Calu3 (cell line): ENCODE data around the gene C10orf90. TPM values are rescaled to one million over a fixed set of nuclear protein-coding genes. Genes with fewer than 3 reads are reported as not detected.

ENCODE experiments used
- BruUV-seq: library from RNA; stranded (reverse); fragments of 400-500 nt; replicated peaks from 2 replicates; lab custom pipeline; 2021; lab: Mats Ljungman, UMichigan
- CTCF ChIA-PET: fragments of 300-600 bp; sonication (Branson Sonifier 250); formaldehyde crosslinking; loops from one replicate; lab custom pipeline; 2022; ENCODE audit warnings: antibody characterized with exemption; lab: Charles Lee
- DNase-seq: peaks from one replicate; pipeline ENCODE4 v3.0.0; 2022
- H3K27ac Mint-ChIP-seq: one replicate; pipeline ENCODE4 v1.8.0; 2022; ENCODE audit warnings: mixed read lengths; ENCODE audit not compliant: unreplicated experiment
- H3K27me3 Mint-ChIP-seq: one replicate; pipeline ENCODE4 v1.8.0; 2022; ENCODE audit warnings: mixed read lengths; ENCODE audit not compliant: unreplicated experiment
- H3K36me3 Mint-ChIP-seq: one replicate; pipeline ENCODE4 v1.8.0; 2022; ENCODE audit warnings: mild to moderate bottlenecking, moderate library complexity, mixed read lengths; ENCODE audit not compliant: insufficient read depth, unreplicated experiment
- H3K4me1 Mint-ChIP-seq: one replicate; pipeline ENCODE4 v1.8.0; 2022; ENCODE audit warnings: mild to moderate bottlenecking, low read depth, mixed read lengths; ENCODE audit not compliant: unreplicated experiment
- H3K4me3 Mint-ChIP-seq: one replicate; pipeline ENCODE4 v1.8.0; 2022; ENCODE audit warnings: mild to moderate bottlenecking, low read depth, moderate library complexity, mixed read lengths; ENCODE audit not compliant: unreplicated experiment
- H3K9me3 Mint-ChIP-seq: one replicate; pipeline ENCODE4 v1.8.0; 2022; ENCODE audit warnings: low read depth, mixed read lengths; ENCODE audit not compliant: unreplicated experiment
- intact Hi-C: fragments of 100-400 bp; cut with micrococcal nuclease; formaldehyde crosslinking; loops from one replicate; pipeline ENCODE4 v1.10.0; 2022; ENCODE audit not compliant: unreplicated experiment
- total RNA-seq: library from RNA; stranded (reverse); gene quantifications from 2 replicates; pipeline ENCODE4 v1.2.3, GENCODE V29; 2022
- TF ChIP-seq, protein P1 (sequence below): fragments of 200-600 bp; IDR thresholded peaks from one replicate; pipeline ENCODE4 v1.8.0; 2022; ENCODE audit warnings: antibody characterized with exemption; ENCODE audit not compliant: unreplicated experiment

The C10orf90 gene
- total RNA-seq, 1 experiment from 2014 or later: not detected

DNA sequence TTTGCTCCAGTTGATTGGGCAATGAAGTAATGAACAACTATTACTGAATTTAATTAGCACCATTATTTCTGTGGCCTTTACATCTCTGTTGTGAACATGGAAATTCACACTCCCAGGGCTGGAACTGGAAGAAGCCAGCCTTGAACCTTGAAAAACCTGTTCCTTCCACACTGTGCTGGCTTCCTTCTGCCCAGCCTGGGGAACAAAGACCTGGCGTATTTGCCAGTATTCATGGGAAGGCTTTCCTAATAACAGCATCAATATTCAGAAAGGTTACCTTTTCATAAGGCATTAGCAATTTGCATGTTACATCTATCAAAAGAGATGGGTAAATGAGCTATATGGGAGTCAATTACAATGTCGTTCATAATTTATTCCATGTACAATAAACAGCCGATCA is 1.3 kb downstream of the C10orf90 start:
- no TSS peak for BruUV-seq
- intact Hi-C loops: no loop called here
- Mint-ChIP-seq H3K9me3 (no peaks in the 10 kb centered on the region), H3K36me3 (no peaks in the 10 kb centered on the region), H3K27ac (no peak overlapping the region), H3K4me3 (no peak overlapping the region), H3K27me3 (peaks cover 19% of the 10 kb centered on the region), H3K4me1 (no peaks in the 10 kb centered on the region)
- TF ChIP-seq, protein P1, sequence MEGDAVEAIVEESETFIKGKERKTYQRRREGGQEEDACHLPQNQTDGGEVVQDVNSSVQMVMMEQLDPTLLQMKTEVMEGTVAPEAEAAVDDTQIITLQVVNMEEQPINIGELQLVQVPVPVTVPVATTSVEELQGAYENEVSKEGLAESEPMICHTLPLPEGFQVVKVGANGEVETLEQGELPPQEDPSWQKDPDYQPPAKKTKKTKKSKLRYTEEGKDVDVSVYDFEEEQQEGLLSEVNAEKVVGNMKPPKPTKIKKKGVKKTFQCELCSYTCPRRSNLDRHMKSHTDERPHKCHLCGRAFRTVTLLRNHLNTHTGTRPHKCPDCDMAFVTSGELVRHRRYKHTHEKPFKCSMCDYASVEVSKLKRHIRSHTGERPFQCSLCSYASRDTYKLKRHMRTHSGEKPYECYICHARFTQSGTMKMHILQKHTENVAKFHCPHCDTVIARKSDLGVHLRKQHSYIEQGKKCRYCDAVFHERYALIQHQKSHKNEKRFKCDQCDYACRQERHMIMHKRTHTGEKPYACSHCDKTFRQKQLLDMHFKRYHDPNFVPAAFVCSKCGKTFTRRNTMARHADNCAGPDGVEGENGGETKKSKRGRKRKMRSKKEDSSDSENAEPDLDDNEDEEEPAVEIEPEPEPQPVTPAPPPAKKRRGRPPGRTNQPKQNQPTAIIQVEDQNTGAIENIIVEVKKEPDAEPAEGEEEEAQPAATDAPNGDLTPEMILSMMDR: no peak
- CTCF ChIA-PET: no interaction called here
- DNase-seq: no peak

- no peaks in the 10 kb centered on the region for H3K9me3 Mint-ChIP-seq
- no peaks in the 10 kb centered on the region for H3K36me3 Mint-ChIP-seq
- CTCF ChIA-PET: no interaction called here
- no peak overlapping the region for H3K27ac Mint-ChIP-seq
- H3K27me3 Mint-ChIP-seq: peaks cover 19% of the 10 kb centered on the region
- BruUV-seq: no TSS peak
- intact Hi-C loops: no loop called here
- TF ChIP-seq, protein P1: no peak
- no peaks in the 10 kb centered on the region for H3K4me1 Mint-ChIP-seq
- no peak overlapping the region for H3K4me3 Mint-ChIP-seq
- no peak for DNase-seq
These were observed 2.0 kb downstream of the C10orf90 start for GRCh38 chr10:126668505-126668904.

DNA sequence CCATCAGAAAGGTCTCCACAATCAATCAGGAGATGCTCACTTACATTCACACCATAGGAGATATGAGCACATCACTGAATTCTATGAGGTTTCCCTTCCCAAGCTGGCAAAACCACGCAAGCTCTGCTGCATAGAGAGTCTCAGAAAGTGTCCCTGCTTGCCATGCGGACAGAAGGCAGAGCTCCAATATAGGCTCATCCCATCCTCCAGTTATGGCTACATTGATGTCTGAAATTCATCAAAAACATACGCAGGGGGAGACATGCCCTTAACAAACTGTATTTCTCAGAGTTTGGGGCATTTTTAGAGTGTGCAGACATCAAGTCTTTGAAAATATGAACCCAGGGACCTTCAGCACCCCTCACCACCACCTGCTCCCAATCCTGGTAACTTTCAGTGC is 2.9 kb downstream of the C10orf90 start:
- TF ChIP-seq, protein P1: no peak
- no peak overlapping the region for H3K27ac Mint-ChIP-seq
- no peaks in the 10 kb centered on the region for H3K4me1 Mint-ChIP-seq
- no TSS peak for BruUV-seq
- CTCF ChIA-PET: no interaction called here
- intact Hi-C loops: no loop called here
- H3K4me3 Mint-ChIP-seq: no peak overlapping the region
- DNase-seq: no peak
- H3K9me3 Mint-ChIP-seq: no peaks in the 10 kb centered on the region
- H3K36me3 Mint-ChIP-seq: no peaks in the 10 kb centered on the region
- H3K27me3 Mint-ChIP-seq: peaks cover 19% of the 10 kb centered on the region

GRCh38 chr10:126665207-126665606 is 5.3 kb downstream of the C10orf90 start:
- no peak for DNase-seq
- Mint-ChIP-seq H3K27ac (no peak overlapping the region), H3K4me3 (no peak overlapping the region), H3K9me3 (peaks cover 3% of the 10 kb centered on the region), H3K4me1 (no peaks in the 10 kb centered on the region), H3K36me3 (no peaks in the 10 kb centered on the region), H3K27me3 (peaks cover 19% of the 10 kb centered on the region)
- CTCF ChIA-PET: no interaction called here
- intact Hi-C loops: no loop called here
- BruUV-seq: no TSS peak
- TF ChIP-seq, protein P1: no peak
